ENCODE measurements around the gene TMEM87B. TPM values are rescaled to one million over a fixed set of nuclear protein-coding genes. Genes with fewer than 3 reads are reported as not detected.

The TMEM87B gene
- total RNA-seq, 2 experiments from 2014 or later = 11.4 to 12.2 TPM

DNA sequence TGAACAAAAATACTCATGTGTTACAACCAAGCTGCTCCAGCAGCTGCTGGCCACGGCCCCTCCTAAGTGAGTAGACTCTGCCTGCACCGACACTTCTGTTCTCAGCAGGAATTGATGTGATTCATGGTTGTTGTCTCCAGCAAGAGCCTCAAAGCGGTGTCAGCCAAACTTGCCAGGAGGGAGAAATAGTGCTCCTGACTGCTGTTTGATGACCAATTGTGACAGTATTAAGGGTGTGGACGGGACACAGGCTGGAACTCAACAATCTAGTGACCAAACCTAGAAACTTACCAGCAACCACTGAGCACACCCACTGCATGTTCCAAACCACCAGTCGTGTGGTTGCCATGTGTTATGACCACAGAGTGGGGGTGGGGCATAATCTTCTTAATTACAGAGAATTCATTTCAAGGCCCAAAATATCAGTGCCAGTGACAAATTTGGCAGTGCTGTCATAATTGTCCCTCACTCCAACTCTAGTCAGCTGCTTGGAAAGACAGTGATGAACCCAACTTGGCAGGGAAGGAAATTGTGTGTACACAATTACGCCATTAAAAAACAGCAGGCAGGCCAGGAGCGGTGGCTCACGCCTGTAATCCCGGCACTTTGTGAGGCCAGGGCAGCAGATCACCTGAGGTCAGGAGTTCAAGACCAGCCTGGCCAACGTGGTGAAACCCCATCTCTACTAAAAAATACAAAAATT is 113.5 kb downstream of the TMEM87B start:
- TF ChIP-seq CTCF (IDR thresholded peaks at IDR 0.05) = no peak
- no peak for DNase-seq
- H3K4me1 Mint-ChIP-seq (ENCODE audit: low read depth) = peaks cover 9% of the 10 kb centered on the region
- no peak overlapping the region for H3K4me3 Mint-ChIP-seq
- H3K27ac Mint-ChIP-seq = no peak overlapping the region
- ChIA-PET POLR2A (interaction anchor here (1.5 kb wide), 1 partner anchor 14 kb away, joined by 4 read pairs; no protein-coding TSS in a partner anchor), CTCF (interaction anchor here (1.0 kb wide), 1 partner anchor 10 kb away, joined by 3 read pairs; no protein-coding TSS in a partner anchor)
- intact Hi-C loops (cut with micrococcal nuclease) = no loop called here
- no peaks in the 10 kb centered on the region for H3K36me3 Mint-ChIP-seq (ENCODE audit: low read depth)
- no peaks in the 10 kb centered on the region for H3K9me3 Mint-ChIP-seq
- ATAC-seq = peak; percentile 24
- no peaks in the 10 kb centered on the region for H3K27me3 Mint-ChIP-seq

Other genes with a start within 250 kb of the TMEM87B start
- gene ANAPC1, start 171.1 kb upstream of the TMEM87B start, total RNA-seq = 100 to 1,000 TPM; 118 to 135 TPM
- under 1 TPM; 0.43 to 0.70 TPM for gene MERTK, start 156.7 kb upstream of the TMEM87B start, total RNA-seq
- gene FBLN7, start 83.1 kb downstream of the TMEM87B start, total RNA-seq = 1 to 10 TPM; 7.4 to 7.9 TPM
- 10 to 100 TPM; 16.7 to 22.1 TPM for gene ZC3H8, start 199.8 kb downstream of the TMEM87B start, total RNA-seq
- 10 to 100 TPM; 16.9 to 17.6 TPM for gene ZC3H6, start 220.3 kb downstream of the TMEM87B start, total RNA-seq

Measured in activated CD8-positive, alpha-beta T cell treated with anti-CD3 and anti-CD28 coated beads for 36 hours (primary cell).